ENCODE results near the gene PDZD7. TPM values are rescaled to one million over a fixed set of nuclear protein-coding genes. Genes with fewer than 3 reads are reported as not detected.

Gene PDZD7
- total and polyA plus RNA-seq, 2 donors (not counting 3 experiments of a cell fraction or from before 2014, with no cell fraction given): 0.41 to 1.6 TPM

GRCh38 chr10:101053516-101053915, 22.6 kb upstream of the PDZD7 start:
- no peaks in the 10 kb centered on the region for H3K9me3 ChIP-seq (replicated peaks; ENCODE audit: control insufficient read depth, insufficient read depth, low read length)
- no peaks in the 10 kb centered on the region for H4K20me1 ChIP-seq (replicated peaks; ENCODE audit: control insufficient read depth, extremely low read depth, insufficient read depth, low read length)
- no peaks in the 10 kb centered on the region for H3K9me1 ChIP-seq (replicated peaks; ENCODE audit: control insufficient read depth, extremely low read depth, insufficient read depth, low read length)
- H2AFZ ChIP-seq (ENCODE audit: low read depth, low read length): no peak overlapping the region
- H3K4me2 ChIP-seq (ENCODE audit: insufficient read depth, low read length): no peak overlapping the region
- TF ChIP-seq POLR2A (IDR thresholded peaks at IDR 0.05; ENCODE audit: low read depth, low read length) (no peak), CTCF (IDR thresholded peaks at IDR 0.05; ENCODE audit: extremely low read depth in 1 of 2, insufficient read depth in 1 of 2, low read depth in 1 of 2, low read length in 2 of 2) (no peak), MAX (IDR thresholded peaks at IDR 0.05; ENCODE audit: insufficient read depth, insufficient read length) (no peak), MYC (IDR thresholded peaks at IDR 0.05; ENCODE audit: low read depth, low read length) (no peak), POLR2AphosphoS5 (IDR thresholded peaks at IDR 0.05; ENCODE audit: insufficient read depth, low read depth, low read length) (no peak), FOS (IDR thresholded peaks at IDR 0.05; ENCODE audit: borderline replicate concordance, insufficient read depth, low read length) (no peak), JUN (IDR thresholded peaks at IDR 0.05; ENCODE audit: borderline replicate concordance, insufficient read depth, insufficient read length, low read depth) (no peak), EZH2 (IDR thresholded peaks at IDR 0.05; ENCODE audit: borderline replicate concordance, low read depth, low read length, severe bottlenecking) (no peak), GATA2 (IDR thresholded peaks at IDR 0.05; ENCODE audit: insufficient read depth, insufficient read length, low read depth, low read length) (no peak)
- ChIA-PET CTCF (interaction anchor here (4.4 to 9.9 kb wide), 3 partner anchors 10 to 88 kb away, joined by 104 to 290 read pairs (median 134); partner anchors contain the start of gene KAZALD1), POLR2A (no interaction called here)
- H3K36me3 ChIP-seq (ENCODE audit: control insufficient read depth in 2 of 2, extremely low read depth in 1 of 2, insufficient read depth in 2 of 2, low read length in 2 of 2): no peaks in the 10 kb centered on the region
- DNase-seq (ENCODE audit: low read depth, low spot score): no peak
- no TSS peak for BruUV-seq (replicated peaks)
- H3K27me3 ChIP-seq (ENCODE audit: control insufficient read depth in 2 of 2, insufficient read depth in 2 of 2, low read length in 2 of 2): peaks cover 15 to 16% of the 10 kb centered on the region in 2 experiments
- H3K9ac ChIP-seq (replicated peaks; ENCODE audit: extremely low read depth, insufficient read depth, low read length): no peak overlapping the region
- no peaks in the 10 kb centered on the region for H3K4me1 ChIP-seq (ENCODE audit: control insufficient read depth, extremely low read depth, insufficient read depth, low read length)
- H3K79me2 ChIP-seq (ENCODE audit: control insufficient read depth, insufficient read depth, low read length): no peaks in the 10 kb centered on the region
- no peak overlapping the region for H3K4me3 ChIP-seq (replicated peaks in 1 of 3; ENCODE audit: insufficient read depth in 1 of 3, low read depth in 1 of 3, low read length in 3 of 3)
- intact Hi-C loops (cut with micrococcal nuclease): no loop called here
- no peak overlapping the region for H3K27ac ChIP-seq (ENCODE audit: insufficient read depth, low read depth, low read length)
- dilution Hi-C loops (cut with MboI; ENCODE audit: extremely low pct_ligation_motif_present, low sequenced_read_pairs): no loop called here
- FAIRE-seq: no peak

Measured in endothelial cell of umbilical vein (primary cell).